HG03571 (cell line): Measurements from ENCODE around the gene DPP6.
"Not testable (repeated sequence)": the region's sequence is repeated elsewhere in the genome, so short reads cannot be mapped to it uniquely, and the experiment has no call there.

Experiments
- ATAC-seq: cut with Tn5 transposase; IDR thresholded peaks from one replicate; pipeline ENCODE4 v1.9.1; 2021; ENCODE audit not compliant: unreplicated experiment

The DPP6 gene

GRCh38 chr7:154072395-154073181 is 20.4 kb downstream of the DPP6 start:
- not testable (repeated sequence) for ATAC-seq

DNA sequence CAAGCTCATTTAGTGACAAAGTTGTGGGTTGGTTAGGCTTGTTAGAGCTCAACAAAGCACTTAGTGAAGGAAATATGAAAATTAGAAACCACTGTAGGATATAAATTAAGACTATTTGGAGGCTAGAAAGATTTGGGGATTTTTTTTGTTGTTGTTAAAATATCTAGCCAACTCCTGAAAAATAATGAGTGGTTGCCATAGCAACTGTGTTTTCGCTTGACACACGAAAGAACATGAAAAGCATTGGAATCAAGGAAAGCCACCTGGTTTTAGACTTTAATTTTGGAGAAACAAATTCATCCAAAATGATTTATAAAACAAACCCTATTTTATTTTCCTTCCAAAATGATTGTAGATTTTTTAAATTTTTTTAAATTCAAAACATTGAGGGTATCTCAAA is 26.3 kb downstream of the DPP6 start:
- not testable (repeated sequence) for ATAC-seq

DNA sequence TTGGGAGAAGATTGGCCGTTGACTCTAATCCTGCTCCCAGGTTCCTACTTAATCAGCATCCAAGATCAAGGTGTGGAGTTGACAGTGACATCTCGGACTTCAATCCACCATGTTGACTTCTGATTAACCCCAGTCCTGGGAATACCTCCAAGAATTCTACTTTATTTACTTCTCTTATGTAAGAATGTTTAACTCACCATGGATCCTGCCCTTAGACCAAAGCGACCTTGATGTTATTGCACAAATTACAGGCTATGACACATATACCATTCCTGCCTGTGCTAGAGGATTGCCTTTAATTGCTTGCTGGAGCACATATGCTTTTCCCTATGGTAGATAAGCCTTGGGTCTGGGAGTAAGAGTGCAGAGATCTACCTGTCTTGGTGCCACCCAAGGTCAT is 28.1 kb downstream of the DPP6 start:
- ATAC-seq = not testable (repeated sequence)

GRCh38 chr7:154087037-154087725 is 35.0 kb downstream of the DPP6 start:
- not testable (repeated sequence) for ATAC-seq

DNA sequence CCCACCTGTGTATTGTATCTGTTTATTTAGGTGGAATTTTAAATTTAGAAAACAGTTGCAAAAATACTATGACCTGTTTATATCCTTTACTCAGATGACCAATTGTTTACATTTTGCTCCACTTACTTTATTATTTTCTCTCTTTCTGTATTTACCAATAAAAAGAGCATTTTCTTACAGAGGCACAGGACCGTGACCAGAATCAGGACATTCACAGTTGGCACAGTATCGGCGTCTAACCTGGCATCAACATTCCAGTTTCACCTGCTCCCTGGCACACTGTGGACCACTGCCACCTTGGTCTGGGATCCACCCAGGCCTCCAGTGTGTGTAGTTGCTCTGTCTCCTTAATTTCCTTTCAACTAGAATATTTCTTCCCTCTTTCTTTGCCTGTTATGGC is 39.9 kb downstream of the DPP6 start:
- not testable (repeated sequence) for ATAC-seq

GRCh38 chr7:154095201-154095600 is 43.0 kb downstream of the DPP6 start:
- not testable (repeated sequence) for ATAC-seq

DNA sequence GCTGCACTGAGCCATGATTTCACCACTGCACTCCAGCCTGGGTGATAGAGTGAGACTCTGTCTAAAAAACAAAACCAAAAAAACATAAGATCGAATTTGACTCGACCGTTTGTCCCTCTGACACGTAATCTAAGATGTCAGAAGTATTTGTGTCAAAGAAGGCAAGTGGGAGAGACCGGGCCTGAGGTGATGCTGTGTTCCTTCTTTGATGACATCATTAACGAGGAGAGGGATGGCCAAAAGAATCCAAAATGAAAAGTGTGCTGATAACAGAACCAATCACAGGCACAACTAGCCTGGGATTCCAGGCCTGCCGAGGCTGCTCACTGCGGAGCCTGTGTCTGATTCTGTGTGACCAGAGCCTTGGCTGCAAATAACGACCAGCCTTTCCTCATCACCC is 52.9 kb downstream of the DPP6 start:
- not testable (repeated sequence) for ATAC-seq

- ATAC-seq = not testable (repeated sequence)
Measured at GRCh38 chr7:154109615-154110014, 57.4 kb downstream of the DPP6 start.

GRCh38 chr7:154113732-154114351 is 61.6 kb downstream of the DPP6 start:
- ATAC-seq = not testable (repeated sequence)

DNA sequence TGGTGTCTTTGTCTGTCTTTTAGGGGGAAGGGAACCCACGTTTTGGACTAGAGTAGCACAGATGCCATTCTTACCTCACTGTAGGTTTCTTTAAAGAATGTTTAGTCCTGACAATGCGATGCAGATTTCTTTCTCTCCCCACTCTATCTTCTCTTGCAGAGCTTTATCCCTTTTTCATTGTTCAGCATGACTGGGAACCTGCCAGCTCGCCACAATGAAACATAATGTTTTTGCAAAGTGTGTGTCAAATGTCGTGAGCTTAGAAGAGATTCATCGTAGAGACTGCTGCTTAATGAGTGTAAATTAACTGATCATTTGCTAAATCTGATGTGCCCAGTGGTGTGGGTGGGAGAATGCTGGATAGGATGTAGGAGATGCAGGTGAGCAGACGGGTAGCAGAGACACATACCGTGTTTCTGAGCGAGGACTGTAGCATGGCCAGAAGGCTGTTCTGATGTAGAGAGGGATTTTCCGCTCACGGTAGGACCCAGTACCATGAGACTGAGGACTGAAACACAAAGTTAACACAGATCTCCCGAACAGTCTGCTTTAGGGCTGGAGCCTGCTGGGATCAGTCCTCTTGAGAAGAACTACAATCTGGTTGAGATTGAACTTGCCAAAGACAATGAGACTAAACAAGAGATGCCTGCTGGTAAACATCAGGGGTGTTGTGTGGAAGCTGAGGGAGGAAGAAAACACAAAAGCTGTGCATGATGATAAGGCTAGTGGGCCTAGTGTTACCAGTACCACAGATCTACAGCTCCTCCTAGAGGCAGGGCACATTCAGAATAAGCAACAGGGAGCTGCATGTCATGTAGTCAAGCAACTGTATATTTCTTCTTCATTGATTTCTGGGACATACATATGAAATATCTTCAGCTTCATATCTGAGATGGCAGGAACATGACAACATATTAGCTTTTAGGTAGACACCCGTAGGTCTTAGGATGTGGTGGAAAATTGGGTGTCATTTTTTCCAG is 65.5 kb downstream of the DPP6 start:
- ATAC-seq = not testable (repeated sequence)

DNA sequence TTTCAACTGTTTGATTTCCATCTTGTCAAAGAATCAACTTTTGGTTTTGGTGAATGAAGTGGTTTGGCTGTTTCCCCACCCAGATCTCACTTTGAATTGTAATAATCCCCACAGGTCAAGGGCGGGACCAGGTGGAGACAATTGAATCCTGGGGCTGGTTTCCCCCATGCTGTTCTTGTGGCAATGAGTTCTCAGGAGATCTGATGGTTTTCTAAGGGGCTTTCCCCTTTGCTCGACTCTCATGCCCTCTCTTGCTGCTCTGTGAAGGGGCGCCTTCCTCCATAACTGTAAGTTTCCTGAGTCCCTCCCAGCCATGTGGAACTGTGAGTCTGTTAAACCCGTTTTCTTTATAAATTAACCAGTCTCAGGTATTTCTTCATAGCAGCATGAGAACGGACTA is 68.6 kb downstream of the DPP6 start:
- ATAC-seq = not testable (repeated sequence)

GRCh38 chr7:154122720-154123119 is 70.5 kb downstream of the DPP6 start:
- ATAC-seq = not testable (repeated sequence)

- ATAC-seq = not testable (repeated sequence)
Measured at GRCh38 chr7:154123397-154123796, 71.2 kb downstream of the DPP6 start.

DNA sequence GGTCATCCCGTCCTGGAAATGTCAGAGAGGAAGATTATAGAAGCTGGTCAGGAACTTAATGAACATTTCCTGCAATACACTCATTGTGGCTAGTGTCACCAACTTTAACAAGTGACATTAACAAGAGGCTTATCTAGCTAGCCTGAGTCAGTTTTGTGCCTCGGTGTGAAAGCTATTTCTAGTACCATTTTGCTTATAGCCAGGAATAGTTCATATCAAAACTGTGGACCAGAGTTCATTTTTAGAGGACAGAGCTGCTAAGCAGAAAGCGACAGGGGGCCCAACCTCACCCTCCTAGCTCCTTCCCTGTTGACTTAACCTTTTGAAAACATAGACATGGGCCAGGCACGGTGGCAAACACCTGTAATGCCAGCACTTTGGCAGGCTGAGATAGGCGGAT is 76.9 kb downstream of the DPP6 start:
- not testable (repeated sequence) for ATAC-seq

GRCh38 chr7:154132617-154133016 is 80.4 kb downstream of the DPP6 start:
- not testable (repeated sequence) for ATAC-seq

- not testable (repeated sequence) for ATAC-seq
Measured at GRCh38 chr7:154133703-154134277, 81.6 kb downstream of the DPP6 start.

GRCh38 chr7:154134698-154135097 is 82.5 kb downstream of the DPP6 start:
- ATAC-seq = not testable (repeated sequence)

GRCh38 chr7:154135646-154136045 is 83.4 kb downstream of the DPP6 start:
- not testable (repeated sequence) for ATAC-seq

- not testable (repeated sequence) for ATAC-seq
Measured at GRCh38 chr7:154145922-154146706, 93.9 kb downstream of the DPP6 start.
